ENCODE data around the gene ASPA.
"Not testable (repeated sequence)": the region's sequence is repeated elsewhere in the genome, so short reads cannot be mapped to it uniquely, and the experiment has no call there.

The ASPA gene

GRCh38 chr17:3440451-3440850 is 35.3 kb upstream of the ASPA start:
- no peaks in the 10 kb centered on the region for H3F3A ChIP-seq (ENCODE audit: control insufficient read depth, insufficient read depth)
- no peaks in the 10 kb centered on the region for H3K9me3 ChIP-seq (ENCODE audit: control insufficient read depth, insufficient read depth, low read length)
- no peaks in the 10 kb centered on the region for H3K9me2 ChIP-seq (replicated peaks; ENCODE audit: control insufficient read depth, low read length)
- no peaks in the 10 kb centered on the region for H3K36me3 ChIP-seq (ENCODE audit: control insufficient read depth, low read length)
- H3K4me1 ChIP-seq (ENCODE audit: control insufficient read depth, low read length): no peaks in the 10 kb centered on the region
- TF ChIP-seq CTCF (IDR thresholded peaks at IDR 0.05; ENCODE audit: low read depth, low read length, poor library complexity, severe bottlenecking) (no peak), EZH2phosphoT487 (IDR thresholded peaks at IDR 0.05; ENCODE audit: borderline replicate concordance, low read length) (no peak)
- no peak overlapping the region for H3K4me3 ChIP-seq (ENCODE audit: low read length)
- no peak overlapping the region for H3K27ac ChIP-seq (ENCODE audit: low read depth, low read length)
- no peaks in the 10 kb centered on the region for H3K79me2 ChIP-seq (ENCODE audit: control insufficient read depth, low read length)
- H3K4me2 ChIP-seq (ENCODE audit: low read length): no peak overlapping the region
- no peaks in the 10 kb centered on the region for H4K20me1 ChIP-seq (ENCODE audit: control insufficient read depth, insufficient read depth, low read depth, low read length)
- peaks cover 2% of the 10 kb centered on the region; the same call in 1 of the 2 replicates for H3K27me3 ChIP-seq (ENCODE audit: control insufficient read depth, low read length)

- no peaks in the 10 kb centered on the region for H3K27me3 ChIP-seq (ENCODE audit: control insufficient read depth, low read length)
- H3K4me2 ChIP-seq (ENCODE audit: low read length): no peak overlapping the region
- H3K9me3 ChIP-seq (ENCODE audit: control insufficient read depth, insufficient read depth, low read length): no peaks in the 10 kb centered on the region
- TF ChIP-seq EZH2phosphoT487 (IDR thresholded peaks at IDR 0.05; ENCODE audit: borderline replicate concordance, low read length) (no peak), CTCF (IDR thresholded peaks at IDR 0.05; ENCODE audit: low read depth, low read length, poor library complexity, severe bottlenecking) (peak; percentile 64)
- H3F3A ChIP-seq (ENCODE audit: control insufficient read depth, insufficient read depth): no peaks in the 10 kb centered on the region
- no peaks in the 10 kb centered on the region for H3K9me2 ChIP-seq (replicated peaks; ENCODE audit: control insufficient read depth, low read length)
- H3K4me1 ChIP-seq (ENCODE audit: control insufficient read depth, low read length): peaks cover 6% of the 10 kb centered on the region
- H4K20me1 ChIP-seq (ENCODE audit: control insufficient read depth, insufficient read depth, low read depth, low read length): no peaks in the 10 kb centered on the region
- no peak overlapping the region for H3K27ac ChIP-seq (ENCODE audit: low read depth, low read length)
- H3K4me3 ChIP-seq (ENCODE audit: low read length): no peak overlapping the region
- no peaks in the 10 kb centered on the region for H3K79me2 ChIP-seq (ENCODE audit: control insufficient read depth, low read length)
- H3K36me3 ChIP-seq (ENCODE audit: control insufficient read depth, low read length): no peaks in the 10 kb centered on the region
Observed at GRCh38 chr17:3447625-3448024, 28.2 kb upstream of the ASPA start.

GRCh38 chr17:3448059-3448665 is 27.6 kb upstream of the ASPA start:
- H3K36me3 ChIP-seq (ENCODE audit: control insufficient read depth, low read length): no peaks in the 10 kb centered on the region
- TF ChIP-seq EZH2phosphoT487 (IDR thresholded peaks at IDR 0.05; ENCODE audit: borderline replicate concordance, low read length) (no peak), CTCF (IDR thresholded peaks at IDR 0.05; ENCODE audit: low read depth, low read length, poor library complexity, severe bottlenecking) (peak; percentile 20)
- no peak overlapping the region for H3K27ac ChIP-seq (ENCODE audit: low read depth, low read length)
- no peaks in the 10 kb centered on the region for H3K9me2 ChIP-seq (replicated peaks; ENCODE audit: control insufficient read depth, low read length)
- H3F3A ChIP-seq (ENCODE audit: control insufficient read depth, insufficient read depth): no peaks in the 10 kb centered on the region
- no peak overlapping the region for H3K4me2 ChIP-seq (ENCODE audit: low read length)
- no peaks in the 10 kb centered on the region for H3K9me3 ChIP-seq (ENCODE audit: control insufficient read depth, insufficient read depth, low read length)
- H3K4me3 ChIP-seq (ENCODE audit: low read length): no peak overlapping the region
- no peaks in the 10 kb centered on the region for H3K27me3 ChIP-seq (ENCODE audit: control insufficient read depth, low read length)
- H4K20me1 ChIP-seq (ENCODE audit: control insufficient read depth, insufficient read depth, low read depth, low read length): no peaks in the 10 kb centered on the region
- H3K4me1 ChIP-seq (ENCODE audit: control insufficient read depth, low read length): peaks cover 6% of the 10 kb centered on the region
- no peaks in the 10 kb centered on the region for H3K79me2 ChIP-seq (ENCODE audit: control insufficient read depth, low read length)

GRCh38 chr17:3466355-3466754 is 9.4 kb upstream of the ASPA start:
- not testable (repeated sequence) for H3K79me2 ChIP-seq (ENCODE audit: control insufficient read depth, low read length); H3K4me2 ChIP-seq (ENCODE audit: low read length); H3F3A ChIP-seq (ENCODE audit: control insufficient read depth, insufficient read depth); H3K9me2 ChIP-seq (replicated peaks; ENCODE audit: control insufficient read depth, low read length); H3K4me3 ChIP-seq (ENCODE audit: low read length); H3K36me3 ChIP-seq (ENCODE audit: control insufficient read depth, low read length); H3K4me1 ChIP-seq (ENCODE audit: control insufficient read depth, low read length); H4K20me1 ChIP-seq (ENCODE audit: control insufficient read depth, insufficient read depth, low read depth, low read length); H3K27ac ChIP-seq (ENCODE audit: low read depth, low read length); H3K9me3 ChIP-seq (ENCODE audit: control insufficient read depth, insufficient read depth, low read length)
- H3K27me3 ChIP-seq (ENCODE audit: control insufficient read depth, low read length): peaks cover 10% of the 10 kb centered on the region
